ENCODE data around the gene KMT2A.
"Not testable (repeated sequence)": the region's sequence is repeated elsewhere in the genome, so short reads cannot be mapped to it uniquely, and the experiment has no call there.

Gene KMT2A

GRCh38 chr11:118435893-118436624, at the start of gene KMT2A:
Gene KMT2A, plus strand, starts transcription at chr11:118436492. Its CDS starts 21 bp downstream, at chr11:118436513.
- DNase-seq, result peak; percentile 62 to 89

GRCh38 chr11:118396097-118396501, 40.2 kb upstream of the KMT2A start:
- DNase-seq, result no peak

DNA sequence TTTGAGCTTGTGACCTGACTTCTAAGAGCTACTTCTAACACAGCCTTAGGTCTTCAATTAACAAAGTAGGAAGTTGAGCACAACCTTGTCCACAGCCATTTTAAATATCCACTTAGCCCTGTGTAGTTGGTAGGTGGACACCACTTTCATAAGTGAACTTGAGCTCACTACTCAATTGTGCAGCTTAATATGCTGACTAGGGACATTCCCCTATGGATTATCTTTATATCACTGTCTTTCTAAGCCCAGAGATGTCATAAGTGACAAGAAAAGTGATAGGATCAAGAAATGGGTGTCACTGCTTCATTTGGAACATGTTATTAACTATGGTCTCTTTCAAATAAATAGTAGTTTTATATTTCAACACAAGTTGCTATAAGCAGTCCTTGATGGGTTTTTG, 38.8 kb upstream of the KMT2A start:
- DNase-seq, result no peak

GRCh38 chr11:118398791-118399559, 37.3 kb upstream of the KMT2A start:
- DNase-seq, result no peak

DNA sequence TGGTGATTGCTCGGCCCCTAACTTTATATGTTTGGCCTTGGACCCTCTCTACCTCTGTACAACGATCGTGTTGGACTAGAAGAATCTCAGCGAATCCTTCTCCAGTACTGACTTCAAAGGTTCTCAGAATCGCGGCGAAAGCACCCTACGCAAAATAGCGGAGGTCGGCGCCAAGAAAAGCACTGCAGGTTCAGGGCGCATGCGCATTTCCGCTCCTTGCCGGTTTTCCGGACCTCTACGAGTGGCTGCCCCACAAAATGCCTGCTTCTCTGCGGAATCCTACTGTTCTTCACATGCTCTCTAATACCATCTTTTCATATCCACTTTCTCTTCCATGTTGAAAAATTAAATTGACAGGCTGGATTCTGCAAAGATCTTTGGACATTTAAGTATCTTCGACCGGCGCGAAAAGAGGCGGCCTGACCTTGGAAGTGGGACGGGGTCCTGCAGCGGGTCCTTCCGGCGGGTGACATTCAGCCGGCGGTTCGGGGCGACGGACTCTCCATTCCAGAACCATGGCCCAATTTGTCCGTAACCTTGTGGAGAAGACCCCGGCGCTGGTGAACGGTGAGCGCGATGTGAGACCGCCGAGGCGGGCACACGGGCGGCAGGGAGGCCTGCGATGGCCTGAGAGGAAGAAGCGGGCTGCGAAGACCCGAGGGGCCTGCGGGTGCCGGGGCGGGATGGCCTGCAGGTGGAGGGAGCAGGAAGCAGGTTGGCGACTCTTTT, 35.0 kb upstream of the KMT2A start, which contains the start of gene ATP5MG:
TSS of gene ATP5MG (plus strand) at position 456 of the 729 bp plus-strand sequence. CDS start at position 516, 60 bp downstream.
- DNase-seq, result peak; percentile 35 to 80

DNA sequence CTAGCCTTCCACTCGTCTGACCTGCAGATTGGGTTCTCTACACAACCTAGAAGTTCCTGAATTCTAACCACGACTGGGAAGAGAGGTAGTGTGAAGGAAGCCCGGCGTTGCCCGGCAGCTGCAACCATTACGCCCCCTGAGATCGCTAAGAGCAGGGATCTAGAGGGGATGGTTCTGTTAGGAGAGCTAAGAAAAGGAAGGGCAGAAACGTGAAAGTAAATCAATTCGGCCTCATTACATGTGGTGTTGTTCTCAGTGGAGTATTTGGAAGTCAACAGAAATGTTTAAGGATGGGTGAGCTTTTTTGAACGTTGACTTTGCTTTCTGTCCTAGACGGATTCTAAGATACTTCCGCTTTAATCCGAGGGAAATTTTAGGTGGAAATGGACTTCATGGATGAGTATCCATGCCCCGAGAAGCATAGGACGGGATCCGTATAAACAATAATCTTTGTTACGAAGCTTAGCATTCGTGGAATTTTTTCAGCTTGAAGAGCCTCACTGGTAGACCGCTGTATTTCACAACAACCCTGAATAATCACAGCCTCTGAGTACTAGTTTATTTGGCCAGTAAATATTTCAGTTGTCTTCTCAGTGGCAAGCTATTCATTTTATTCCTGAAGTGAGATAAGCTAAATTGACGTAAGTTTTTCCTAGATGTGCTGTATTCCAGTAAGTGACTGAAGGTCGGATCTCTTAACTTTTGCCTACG, 34.3 kb upstream of the KMT2A start:
- DNase-seq, result no peak

DNA sequence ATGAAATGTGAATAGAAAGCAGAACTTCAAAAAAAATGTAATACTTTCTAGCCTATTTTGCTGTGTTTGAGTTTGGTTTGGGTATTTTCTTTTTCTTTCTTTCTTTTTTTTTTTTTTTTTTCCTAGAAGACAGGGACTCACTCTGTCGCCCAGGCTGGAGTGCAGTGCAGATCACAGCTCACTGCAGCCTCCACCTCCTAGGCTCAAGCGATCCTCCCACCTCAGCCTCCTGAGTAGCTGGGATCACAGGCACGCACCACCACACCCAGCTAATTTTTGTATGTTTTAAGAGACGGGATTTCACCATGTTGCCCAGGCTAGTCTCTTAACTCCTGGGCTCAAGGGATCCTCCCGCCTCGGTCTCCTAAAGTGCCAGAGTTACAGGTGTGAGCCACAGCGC, 33.7 kb upstream of the KMT2A start:
- DNase-seq, result not testable (repeated sequence)

DNA sequence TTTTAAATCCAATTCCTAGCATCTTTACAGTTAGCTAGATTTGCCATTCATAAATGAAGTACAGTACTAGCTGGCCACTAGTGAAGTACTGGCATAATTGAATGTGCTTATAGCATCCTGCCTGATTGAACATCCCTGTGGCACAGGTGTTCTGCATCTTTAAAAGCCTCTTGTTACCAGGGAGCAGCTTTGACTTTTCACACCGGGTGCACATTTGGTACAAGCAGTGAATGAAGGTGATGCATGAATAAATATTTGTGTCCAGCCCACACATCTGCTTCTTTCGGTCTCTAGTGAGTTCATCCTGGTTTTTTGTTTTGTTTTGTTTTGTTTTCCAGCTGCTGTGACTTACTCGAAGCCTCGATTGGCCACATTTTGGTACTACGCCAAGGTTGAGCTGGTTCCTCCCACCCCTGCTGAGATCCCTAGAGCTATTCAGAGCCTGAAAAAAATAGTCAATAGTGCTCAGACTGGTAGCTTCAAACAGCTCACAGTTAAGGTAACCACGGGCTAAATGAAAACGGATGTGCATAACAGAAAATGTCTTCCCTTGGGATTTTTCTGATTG, 29.6 kb upstream of the KMT2A start:
- DNase-seq, result no peak

DNA sequence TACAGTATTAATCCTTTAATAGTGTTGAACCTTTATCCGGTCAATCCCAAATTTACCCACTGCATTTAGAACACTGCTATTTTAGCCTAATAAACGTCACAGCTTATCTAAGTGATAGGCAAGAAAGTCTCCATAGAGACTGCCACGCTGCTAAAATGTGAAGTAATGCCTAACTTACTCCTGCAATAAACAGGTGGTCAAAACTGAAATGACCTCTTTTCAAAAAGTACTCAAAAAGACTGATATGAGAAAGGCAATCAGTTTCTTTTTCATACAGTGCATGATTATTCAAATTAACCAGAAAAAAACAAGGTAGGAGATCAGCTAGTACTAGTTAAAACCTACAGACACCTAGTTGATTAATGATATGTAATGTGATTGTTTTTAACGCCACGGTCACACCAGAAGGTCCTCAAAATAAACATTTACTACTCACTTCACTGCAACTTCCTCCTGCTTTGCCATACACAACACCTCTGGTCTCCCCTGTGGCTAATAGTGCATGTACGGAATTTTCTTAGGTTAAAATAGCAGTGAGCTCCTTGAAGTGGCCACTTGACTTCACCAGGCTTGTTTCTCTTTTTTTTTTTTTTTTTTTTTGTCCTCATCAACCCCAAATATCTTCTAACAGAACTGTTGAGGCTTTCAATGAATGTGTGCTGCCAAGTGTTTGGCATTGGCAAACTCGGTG, 26.1 kb upstream of the KMT2A start:
- no peak for DNase-seq

DNA sequence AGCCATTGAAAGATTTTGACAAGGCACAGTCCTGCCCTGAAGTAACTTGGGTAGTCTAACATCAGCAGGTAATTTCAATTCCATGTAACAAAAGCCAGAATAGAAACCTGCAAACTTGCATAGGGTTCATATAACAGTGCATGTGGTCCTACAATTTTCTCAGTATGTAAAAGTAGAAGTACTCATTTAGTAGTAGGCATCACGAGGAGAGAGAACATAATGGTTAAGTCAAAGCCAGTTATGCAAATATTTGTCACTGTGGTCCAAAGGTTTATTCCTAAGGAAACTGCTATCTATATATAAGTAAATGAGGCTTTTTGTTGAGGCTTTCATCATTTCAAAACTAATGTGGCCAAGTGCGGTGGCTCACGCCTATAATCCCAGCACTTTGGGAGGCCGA, 24.8 kb upstream of the KMT2A start:
- no peak for DNase-seq

DNA sequence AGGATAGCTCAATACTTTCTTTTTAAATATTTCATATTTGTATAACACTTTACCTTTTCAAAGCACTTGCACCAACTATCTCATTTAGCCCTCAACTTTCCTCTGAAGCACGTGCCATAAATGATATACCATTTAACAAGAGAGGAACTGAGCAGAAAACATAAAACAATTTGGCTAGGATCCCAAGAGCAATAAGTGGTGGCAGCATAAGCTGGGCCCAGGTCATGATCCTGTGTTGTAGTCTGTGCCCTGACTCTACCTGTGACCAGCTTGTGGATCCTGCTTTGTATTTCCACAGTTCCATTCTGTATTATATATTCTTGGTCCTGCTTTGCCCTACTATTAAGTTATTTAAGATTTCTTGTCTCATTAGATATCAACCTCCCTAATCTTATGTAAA, 23.4 kb upstream of the KMT2A start:
- DNase-seq, result no peak

- no peak for DNase-seq
These were observed 21.1 kb upstream of the KMT2A start for GRCh38 chr11:118415062-118415738.

GRCh38 chr11:118415739-118416068, 20.6 kb upstream of the KMT2A start:
- DNase-seq, result peak; percentile 27 to 63

GRCh38 chr11:118416900-118417299, 19.4 kb upstream of the KMT2A start:
- DNase-seq, result not testable (repeated sequence)

GRCh38 chr11:118417801-118418200, 18.5 kb upstream of the KMT2A start:
- DNase-seq, result no peak

DNA sequence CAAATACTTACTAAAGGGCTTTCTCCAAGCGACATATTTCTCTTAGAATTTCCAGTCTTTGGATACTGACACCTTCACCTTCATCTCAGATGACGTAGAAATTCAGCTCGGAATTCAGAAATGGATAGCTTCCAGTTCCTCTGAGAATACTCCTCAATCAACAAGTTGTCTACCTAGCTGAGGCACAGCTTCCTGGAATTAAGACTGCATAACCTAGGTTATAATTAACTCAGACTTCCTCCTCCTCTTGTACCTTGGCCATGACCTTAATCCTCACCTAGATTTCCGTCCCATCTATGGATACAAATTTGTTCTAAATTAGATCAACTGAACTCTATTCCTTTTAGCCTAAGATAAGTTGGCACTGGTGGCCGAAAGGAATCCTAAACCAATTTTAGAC, 17.5 kb upstream of the KMT2A start:
- no peak for DNase-seq

DNA sequence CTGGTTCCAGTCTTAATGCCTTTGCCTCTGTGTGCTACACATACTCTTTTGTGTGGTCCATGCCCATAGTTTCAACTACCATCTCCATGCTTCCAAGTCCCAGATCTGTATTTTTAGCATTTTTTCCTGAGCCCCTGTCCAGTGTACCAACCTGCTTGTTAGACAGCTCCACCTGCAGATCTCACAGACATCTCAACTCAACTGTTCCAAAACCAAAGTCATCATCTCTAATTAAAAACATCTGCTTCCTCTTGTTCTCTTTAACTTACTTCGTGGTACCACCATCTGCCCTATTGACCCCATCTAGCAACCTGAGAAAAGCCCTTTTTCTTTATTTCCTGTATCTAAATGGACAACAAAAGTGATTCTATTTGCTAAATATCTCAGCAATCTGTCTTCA, 8.6 kb upstream of the KMT2A start:
- DNase-seq, result peak in 1 of 2 experiments; percentile 11

- no peak for DNase-seq
These were observed 5.3 kb upstream of the KMT2A start for GRCh38 chr11:118430956-118431355.

DNA sequence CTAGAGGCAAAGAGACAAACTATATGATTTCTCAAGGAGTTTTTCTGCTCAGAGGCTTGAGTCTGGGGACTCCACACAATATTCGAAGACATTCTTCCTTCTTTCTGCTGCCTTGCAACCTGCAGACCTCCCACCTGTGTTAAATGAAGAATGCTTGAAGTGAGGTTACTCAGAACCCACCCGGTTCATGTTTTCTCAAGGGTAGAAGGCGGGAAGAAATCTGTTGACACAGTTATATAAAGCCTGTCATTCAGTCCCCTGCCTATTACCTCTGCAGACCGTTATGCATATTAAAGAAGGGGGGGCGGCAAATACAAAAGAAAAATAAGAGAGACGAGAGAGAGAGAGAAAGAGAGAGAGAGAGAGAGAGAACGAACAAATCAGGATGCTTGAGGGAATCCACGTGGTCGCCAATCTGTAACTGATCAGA, 2.2 kb upstream of the KMT2A start:
- no peak for DNase-seq

DNA sequence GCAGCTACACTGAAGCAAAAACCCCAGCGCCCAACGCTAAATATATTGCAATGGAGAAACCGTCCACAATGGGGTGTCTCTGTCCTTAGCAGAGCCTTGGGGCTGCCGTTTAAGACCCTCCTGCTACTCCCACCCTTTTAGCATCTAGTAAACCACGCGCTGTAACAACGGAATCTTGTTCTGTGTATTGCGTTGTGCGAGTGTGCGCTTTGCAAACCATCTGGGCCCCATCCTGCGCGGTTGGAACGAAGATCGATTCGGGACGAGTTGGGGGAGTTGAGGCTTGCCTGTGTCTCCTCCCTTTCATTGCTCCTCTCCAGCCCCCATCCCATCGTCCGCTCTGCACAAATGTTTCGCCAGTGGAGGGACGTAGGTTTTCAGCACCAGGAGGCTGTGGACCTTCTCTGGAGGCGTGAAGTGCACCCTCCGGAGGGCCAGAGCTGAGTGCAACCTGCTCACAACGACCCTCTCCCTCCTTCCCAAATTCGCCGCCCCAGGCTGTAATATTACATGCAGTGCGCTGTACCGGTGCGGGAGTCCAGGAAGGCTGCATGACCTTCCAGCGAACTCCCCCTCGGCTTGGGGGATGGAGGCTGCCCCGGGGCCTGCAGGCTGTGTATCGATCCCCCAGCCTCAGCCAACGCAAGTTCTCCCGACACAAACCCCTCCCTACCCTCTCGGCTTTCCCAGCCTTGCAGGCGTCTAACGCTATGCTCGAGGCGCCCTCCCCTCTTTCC, 1.6 kb upstream of the KMT2A start:
- no peak for DNase-seq
